A673 (cell line): ENCODE measurements around the gene YIF1B. TPM values are rescaled to one million over a fixed set of nuclear protein-coding genes. Genes with fewer than 3 reads are reported as not detected.

ENCODE experiments used
- BruUV-seq: library from RNA; stranded (reverse); fragments of 400-500 nt; replicated peaks from 2 replicates; lab custom pipeline; 2021; lab: Mats Ljungman, UMichigan
- CTCF ChIA-PET: fragments of 300-600 bp; sonication (Branson Sonifier 250); formaldehyde crosslinking; loops from one replicate; lab custom pipeline; 2022; ENCODE audit warnings: antibody characterized with exemption; lab: Charles Lee
- POLR2A ChIA-PET: fragments of 300-600 bp; sonication (Branson Sonifier 250); formaldehyde crosslinking; loops from one replicate; lab custom pipeline; 2022; ENCODE audit warnings: antibody characterized with exemption; ENCODE audit not compliant: low non-redundant PET; lab: Charles Lee
- DNase-seq: peaks from one replicate; pipeline ENCODE4 v3.0.0-alpha.2; 2015; ENCODE audit warnings: low spot score
- H3K27ac ChIP-seq: fragments of 200-600 bp; sonication (generic); 2 replicates; pipeline ENCODE4 v1.5.1; 2016; ENCODE audit warnings: mixed run types, low read depth, mild to moderate bottlenecking, mixed read lengths, antibody characterized with exemption, low read length; ENCODE audit not compliant: poor library complexity, severe bottlenecking
- H3K27me3 ChIP-seq: fragments of 200-600 bp; sonication (generic); replicated peaks from 2 replicates; pipeline ENCODE4 v1.6.1; 2017; ENCODE audit warnings: mixed run types, low read depth, mild to moderate bottlenecking, mixed read lengths, antibody characterized with exemption, low read length; ENCODE audit not compliant: insufficient read depth, poor library complexity
- H3K36me3 ChIP-seq: fragments of 200-600 bp; sonication (generic); 2 replicates; pipeline ENCODE4 v1.6.1; 2016; ENCODE audit warnings: mixed run types, mild to moderate bottlenecking, mixed read lengths, antibody characterized with exemption, low read length; ENCODE audit not compliant: insufficient read depth, poor library complexity, severe bottlenecking
- H3K4me1 ChIP-seq: fragments of 200-600 bp; sonication (generic); 2 replicates; pipeline ENCODE4 v1.6.1; 2017; ENCODE audit warnings: mixed run types, mild to moderate bottlenecking, mixed read lengths, antibody characterized with exemption, low read length; ENCODE audit not compliant: insufficient read depth, poor library complexity, severe bottlenecking
- H3K4me3 ChIP-seq: fragments of 200-600 bp; sonication (generic); 2 replicates; pipeline ENCODE4 v1.5.1; 2016; ENCODE audit warnings: low read depth, mixed run types, mild to moderate bottlenecking, mixed read lengths, low read length; ENCODE audit not compliant: poor library complexity, severe bottlenecking
- H3K9me3 ChIP-seq: fragments of 200-600 bp; sonication (generic); 2 replicates; pipeline ENCODE4 v1.6.1; 2016; ENCODE audit warnings: mixed run types, low read depth, mild to moderate bottlenecking, mixed read lengths, antibody characterized with exemption, low read length; ENCODE audit not compliant: poor library complexity, severe bottlenecking
- CTCF ChIP-seq: fragments of 300-800, 200-600 bp; sonication (generic); conservative IDR thresholded peaks from 2 replicates; pipeline ENCODE4 v1.5.1; 2017; ENCODE audit warnings: low read depth, mild to moderate bottlenecking, antibody characterized with exemption, low read length, moderate library complexity, mixed read lengths
- EZH2 ChIP-seq: fragments of 200-600 bp; sonication (generic); IDR thresholded peaks from 2 replicates; pipeline ENCODE4 v1.6.1; 2017; ENCODE audit warnings: borderline replicate concordance, low read depth, mild to moderate bottlenecking, mixed read lengths, antibody characterized with exemption, low read length; ENCODE audit not compliant: poor library complexity, severe bottlenecking
- intact Hi-C: fragments of 100-400 bp; cut with micrococcal nuclease; formaldehyde crosslinking; loops from one replicate; pipeline ENCODE4 v1.10.0; 2022; ENCODE audit not compliant: unreplicated experiment
- total RNA-seq: library from RNA; stranded (reverse); gene quantifications from 2 replicates; pipeline ENCODE4 v1.2.3, GENCODE V29; 2021

The YIF1B gene
- total RNA-seq, 1 experiment from 2014 or later, result 57.6 TPM

- Histone ChIP-seq H3K27me3 (no peaks in the 10 kb centered on the region), H3K36me3 (no peaks in the 10 kb centered on the region), H3K4me3 (no peak overlapping the region), H3K4me1 (peaks cover 5% of the 10 kb centered on the region), H3K27ac (no peak overlapping the region), H3K9me3 (no peaks in the 10 kb centered on the region)
- DNase-seq, result no peak
- BruUV-seq, result no TSS peak
- TF ChIP-seq CTCF, result no peak
- TF ChIP-seq EZH2, result no peak
- intact Hi-C loops, result no loop called here
- ChIA-PET POLR2A (interaction anchor here (0.6 kb wide), 1 partner anchor 121 kb away, joined by 6 read pairs; no protein-coding TSS in a partner anchor), CTCF (no interaction called here)
These were observed 47.2 kb downstream of the YIF1B start for GRCh38 chr19:38268539-38268938.

GRCh38 chr19:38267761-38268483 lies 47.8 kb downstream of the YIF1B start:
- H3K27ac ChIP-seq, result no peak overlapping the region
- no peak overlapping the region for H3K4me3 ChIP-seq
- H3K27me3 ChIP-seq, result no peaks in the 10 kb centered on the region
- ChIA-PET CTCF (no interaction called here), POLR2A (interaction anchor here (0.5 kb wide), 1 partner anchor 153 kb away, joined by 3 read pairs; no protein-coding TSS in a partner anchor)
- H3K36me3 ChIP-seq, result no peaks in the 10 kb centered on the region
- no TSS peak for BruUV-seq
- intact Hi-C loops, result no loop called here
- no peak for TF ChIP-seq EZH2
- TF ChIP-seq CTCF, result no peak
- DNase-seq, result no peak
- no peaks in the 10 kb centered on the region for H3K9me3 ChIP-seq
- H3K4me1 ChIP-seq, result peaks cover 6% of the 10 kb centered on the region

GRCh38 chr19:38266981-38267597 lies 48.7 kb downstream of the YIF1B start:
- TF ChIP-seq EZH2 (no peak), CTCF (no peak)
- Histone ChIP-seq H3K9me3 (no peaks in the 10 kb centered on the region), H3K27ac (no peak overlapping the region), H3K4me1 (peaks cover 6% of the 10 kb centered on the region), H3K36me3 (no peaks in the 10 kb centered on the region), H3K27me3 (no peaks in the 10 kb centered on the region), H3K4me3 (no peak overlapping the region)
- DNase-seq, result no peak
- CTCF ChIA-PET, result no interaction called here
- intact Hi-C loops, result no loop called here
- POLR2A ChIA-PET, result no interaction called here
- no TSS peak for BruUV-seq
